NCI-H1930 (cell line): ENCODE measurements around the gene NPY4R2.
"Not testable (repeated sequence)": the region's sequence is repeated elsewhere in the genome, so short reads cannot be mapped to it uniquely, and the experiment has no call there.

Experiments used
- DNase-seq, 2 experiments: peaks; one replicate each; lab custom pipeline; 2025; lab: John Stamatoyannopoulos, UW

Gene NPY4R2

GRCh38 chr10:47918475-47918874 lies at the start of gene NPY4R2:
Gene NPY4R2, plus strand, starts transcription at chr10:47918662. Its CDS starts 3,326 bp downstream, at chr10:47921988.
- DNase-seq, result not testable (repeated sequence)

GRCh38 chr10:47870887-47871286 lies 47.6 kb upstream of the NPY4R2 start:
- DNase-seq, result not testable (repeated sequence)

- not testable (repeated sequence) for DNase-seq
Observed at GRCh38 chr10:47871485-47872180, 46.8 kb upstream of the NPY4R2 start.

GRCh38 chr10:47872236-47872635 lies 46.2 kb upstream of the NPY4R2 start:
- DNase-seq, result not testable (repeated sequence)

- not testable (repeated sequence) for DNase-seq
Observed at GRCh38 chr10:47884239-47884638, 34.2 kb upstream of the NPY4R2 start.

- DNase-seq, result not testable (repeated sequence)
Observed at GRCh38 chr10:47884934-47885333, 33.5 kb upstream of the NPY4R2 start.

- DNase-seq, result not testable (repeated sequence)
Observed at GRCh38 chr10:47886356-47886755, 32.1 kb upstream of the NPY4R2 start.

- DNase-seq, result not testable (repeated sequence)
Observed at GRCh38 chr10:47886827-47887226, 31.6 kb upstream of the NPY4R2 start.

- not testable (repeated sequence) for DNase-seq
Observed at GRCh38 chr10:47890737-47891136, 27.7 kb upstream of the NPY4R2 start.

- DNase-seq, result not testable (repeated sequence)
Observed at GRCh38 chr10:47892494-47893261, 25.8 kb upstream of the NPY4R2 start.

- DNase-seq, result not testable (repeated sequence)
Observed at GRCh38 chr10:47894571-47894970, 23.9 kb upstream of the NPY4R2 start.

- not testable (repeated sequence) for DNase-seq
Observed at GRCh38 chr10:47897813-47898212, 20.6 kb upstream of the NPY4R2 start.

GRCh38 chr10:47909333-47909732 lies 9.1 kb upstream of the NPY4R2 start:
- DNase-seq, result not testable (repeated sequence)

GRCh38 chr10:47910486-47910885 lies 8.0 kb upstream of the NPY4R2 start:
- not testable (repeated sequence) for DNase-seq

GRCh38 chr10:47914052-47914451 lies 4.4 kb upstream of the NPY4R2 start:
- not testable (repeated sequence) for DNase-seq

- not testable (repeated sequence) for DNase-seq
Observed at GRCh38 chr10:47915849-47916548, 2.5 kb upstream of the NPY4R2 start.

GRCh38 chr10:47920610-47921009 lies 2.1 kb downstream of the NPY4R2 start:
- DNase-seq, result not testable (repeated sequence)

GRCh38 chr10:47922503-47922902 lies 4.0 kb downstream of the NPY4R2 start:
- not testable (repeated sequence) for DNase-seq

GRCh38 chr10:47924628-47925027 lies 6.2 kb downstream of the NPY4R2 start:
- not testable (repeated sequence) for DNase-seq

GRCh38 chr10:47927147-47927916 lies 8.9 kb downstream of the NPY4R2 start:
- DNase-seq, result not testable (repeated sequence)

- not testable (repeated sequence) for DNase-seq
Observed at GRCh38 chr10:47928225-47928624, 9.8 kb downstream of the NPY4R2 start.

GRCh38 chr10:47932824-47933223 lies 14.4 kb downstream of the NPY4R2 start:
- not testable (repeated sequence) for DNase-seq
